Measurements from ENCODE around the gene GSTO1. TPM values are rescaled to one million over a fixed set of nuclear protein-coding genes. Genes with fewer than 3 reads are reported as not detected.

Gene GSTO1
- polyA plus RNA-seq, 3 donors: 131 to 581 (median 495) TPM

GRCh38 chr10:104304927-104305326 lies 50.2 kb downstream of the GSTO1 start:
- no peak for TF ChIP-seq CTCF (IDR thresholded peaks at IDR 0.05)
- Mint-ChIP-seq H3K4me3 (no peak overlapping the region), H3K36me3 (peaks cover 19 to 23% of the 10 kb centered on the region in 2 donors)

GRCh38 chr10:104306897-104307296 lies 52.2 kb downstream of the GSTO1 start:
- Histone ChIP-seq H4K20me1 (ENCODE audit: insufficient read depth, low read length) (peaks cover 53% of the 10 kb centered on the region), H3K27me3 (ENCODE audit: control insufficient read depth in 2 of 2, insufficient read depth in 2 of 2, low read length in 2 of 2) (no peaks in the 10 kb centered on the region), H3K4me3 (replicated peaks in 1 of 3; ENCODE audit: low read depth in 2 of 3, low read length in 3 of 3) (no peak overlapping the region), H3K36me3 (replicated peaks in 1 of 2; ENCODE audit: control insufficient read depth in 1 of 2, insufficient read depth in 2 of 2, low read length in 2 of 2) (peaks cover 20 to 41% of the 10 kb centered on the region in 2 donors), H3K4me1 (ENCODE audit: control insufficient read depth in 1 of 2, insufficient read depth in 2 of 2, low read length in 2 of 2) (peaks cover 25% of the 10 kb centered on the region in 2 donors), H3K4me2 (replicated peaks; ENCODE audit: extremely low read depth, low read length, poor library complexity, severe bottlenecking) (no peak overlapping the region), H3K27ac (ENCODE audit: low read depth in 1 of 2, low read length in 2 of 2) (no peak overlapping the region), H3K9me3 (replicated peaks in 1 of 2; ENCODE audit: control insufficient read depth in 1 of 2, insufficient read depth in 1 of 2, low read length in 2 of 2) (peaks cover 0 to 3% of the 10 kb centered on the region in 2 donors), H3K79me2 (ENCODE audit: insufficient read depth, low read length) (peaks cover 21% of the 10 kb centered on the region), H3K9ac (ENCODE audit: insufficient read depth, low read length, poor library complexity, severe bottlenecking) (no peak overlapping the region), H2AFZ (ENCODE audit: insufficient read depth, low read depth, low read length, poor library complexity, severe bottlenecking) (no peak overlapping the region)
- Mint-ChIP-seq H3K27ac (peak overlapping the region in 2 of 7 donors; percentile 34 to 45), H3K27me3 (ENCODE audit: low read depth in 3 of 3) (peaks cover 0 to 4% (median 2%) of the 10 kb centered on the region in 3 donors), H3K9me3 (peaks cover 2 to 5% (median 4%) of the 10 kb centered on the region in 7 donors), H3K4me1 (peaks cover 49% of the 10 kb centered on the region), H3K36me3 (peaks cover 39 to 41% of the 10 kb centered on the region in 2 donors), H3K4me3 (no peak overlapping the region)
- no peak for TF ChIP-seq CTCF (IDR thresholded peaks at IDR 0.05)
- peak in 1 of 3 donors; percentile 29 for DNase-seq
- intact Hi-C loops (cut with micrococcal nuclease): loop anchor here in 1 of 2 donors (5.0 to 10.0 kb wide), 2 partner anchors 40 to 268 kb away; no protein-coding TSS in a partner anchor
- 83% methylated on average over 3 of the region's 3 CpGs for WGBS (ENCODE audit: insufficient coverage)

More at GRCh38 chr10:104304927-104305326, 50.2 kb downstream of the GSTO1 start:
- no peak overlapping the region for H3K4me2 ChIP-seq (replicated peaks; ENCODE audit: extremely low read depth, low read length, poor library complexity, severe bottlenecking)
- Mint-ChIP-seq H3K27me3 (ENCODE audit: low read depth in 3 of 3) (peaks cover 0 to 4% (median 2%) of the 10 kb centered on the region in 3 donors), H3K27ac (peak overlapping the region in 2 of 7 donors; percentile 12 to 77), H3K9me3 (peaks cover 6 to 9% (median 8%) of the 10 kb centered on the region in 7 donors), H3K4me1 (peaks cover 54% of the 10 kb centered on the region)
- no peak overlapping the region for H3K27ac ChIP-seq (ENCODE audit: low read depth in 1 of 2, low read length in 2 of 2)
- H3K79me2 ChIP-seq (ENCODE audit: insufficient read depth, low read length): peaks cover under 1% of the 10 kb centered on the region
- peaks cover 33% of the 10 kb centered on the region in 2 donors for H3K4me1 ChIP-seq (ENCODE audit: control insufficient read depth in 1 of 2, insufficient read depth in 2 of 2, low read length in 2 of 2)
- H3K36me3 ChIP-seq (replicated peaks in 1 of 2; ENCODE audit: control insufficient read depth in 1 of 2, insufficient read depth in 2 of 2, low read length in 2 of 2): peaks cover 2 to 21% of the 10 kb centered on the region in 2 donors
- no peak overlapping the region for H3K4me3 ChIP-seq (replicated peaks in 1 of 3; ENCODE audit: low read depth in 2 of 3, low read length in 3 of 3)
- intact Hi-C loops (cut with micrococcal nuclease): loop anchor here in 1 of 2 donors (5.0 to 10.0 kb wide), 2 partner anchors 42 to 270 kb away; no protein-coding TSS in a partner anchor
- peaks cover 0 to 6% of the 10 kb centered on the region in 2 donors for H3K9me3 ChIP-seq (replicated peaks in 1 of 2; ENCODE audit: control insufficient read depth in 1 of 2, insufficient read depth in 1 of 2, low read length in 2 of 2)
- no peak overlapping the region for H2AFZ ChIP-seq (ENCODE audit: insufficient read depth, low read depth, low read length, poor library complexity, severe bottlenecking)
- H3K27me3 ChIP-seq (ENCODE audit: control insufficient read depth in 2 of 2, insufficient read depth in 2 of 2, low read length in 2 of 2): no peaks in the 10 kb centered on the region
- WGBS (ENCODE audit: insufficient coverage): 74% methylated on average over 4 of the region's 8 CpGs
- no peak for DNase-seq
- peaks cover 33% of the 10 kb centered on the region for H4K20me1 ChIP-seq (ENCODE audit: insufficient read depth, low read length)
- H3K9ac ChIP-seq (ENCODE audit: insufficient read depth, low read length, poor library complexity, severe bottlenecking): no peak overlapping the region
